IgD-negative memory B cell (primary cell): ENCODE measurements around the gene DLGAP3. TPM values are rescaled to one million over a fixed set of nuclear protein-coding genes. Genes with fewer than 3 reads are reported as not detected.
"Not testable (repeated sequence)": the region's sequence is repeated elsewhere in the genome, so short reads cannot be mapped to it uniquely, and the experiment has no call there.

Experiments used
- H3K27ac Mint-ChIP-seq, 3 donors: one replicate each; pipeline ENCODE4 v1.8.0; 2020 to 2022; ENCODE audit warnings: mild to moderate bottlenecking in 3 of 3, mixed read lengths in 3 of 3, moderate library complexity in 1 of 3
- H3K27me3 Mint-ChIP-seq: one replicate; pipeline ENCODE4 v1.8.0; 2021; ENCODE audit warnings: mixed read lengths
- H3K36me3 Mint-ChIP-seq: one replicate; pipeline ENCODE4 v1.8.0; 2020; ENCODE audit warnings: mild to moderate bottlenecking, mixed read lengths
- H3K4me1 Mint-ChIP-seq, 3 donors: one replicate each; pipeline ENCODE4 v1.8.0; 2020 to 2022; ENCODE audit warnings: mixed read lengths in 3 of 3, mild to moderate bottlenecking in 1 of 3
- H3K4me3 Mint-ChIP-seq, 4 donors: one replicate each; pipeline ENCODE4 v1.8.0; 2020 to 2022; ENCODE audit warnings: mild to moderate bottlenecking in 4 of 4, mixed read lengths in 4 of 4, moderate library complexity in 3 of 4
- H3K9me3 Mint-ChIP-seq, 3 donors: one replicate each; pipeline ENCODE4 v1.8.0; 2020 to 2021; ENCODE audit warnings: mixed read lengths in 3 of 3, mild to moderate bottlenecking in 1 of 3
- polyA plus RNA-seq: library from polyadenylated mRNA; unstranded; fragments of 300-500 nt; fragmentation: Illumina TruSeq; gene quantifications from one replicate; pipeline ENCODE4 v1.2.3, GENCODE V29; 2021

DLGAP3 gene
- polyA plus RNA-seq, 1 donor from 2014 or later = 0.33 TPM

DNA sequence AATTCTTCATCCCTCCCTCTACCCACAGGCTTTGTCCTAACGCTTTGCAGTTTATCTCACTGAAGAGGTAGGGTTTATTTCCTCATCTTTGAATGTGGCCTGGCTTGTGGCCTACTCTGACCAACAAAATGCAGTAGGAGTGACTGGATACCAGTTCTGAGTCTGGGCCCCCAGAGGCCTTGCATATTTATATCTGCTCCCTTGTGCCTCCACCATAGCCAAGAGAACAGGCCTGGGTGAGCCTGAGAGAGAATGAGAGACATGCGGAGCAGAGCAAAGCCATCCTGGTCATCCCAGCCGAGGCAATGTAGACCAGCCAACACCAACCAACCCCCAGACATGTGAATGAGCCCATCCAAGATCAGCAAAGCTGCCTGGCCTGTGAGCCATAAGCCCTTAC, 100.2 kb downstream of the DLGAP3 start:
- H3K36me3 Mint-ChIP-seq = peaks cover 5% of the 10 kb centered on the region
- H3K4me3 Mint-ChIP-seq = no peak overlapping the region
- no peak overlapping the region for H3K27ac Mint-ChIP-seq
- peaks cover 0 to 2% (median 1%) of the 10 kb centered on the region in 3 donors for H3K4me1 Mint-ChIP-seq
- no peaks in the 10 kb centered on the region for H3K27me3 Mint-ChIP-seq
- no peaks in the 10 kb centered on the region for H3K9me3 Mint-ChIP-seq

DNA sequence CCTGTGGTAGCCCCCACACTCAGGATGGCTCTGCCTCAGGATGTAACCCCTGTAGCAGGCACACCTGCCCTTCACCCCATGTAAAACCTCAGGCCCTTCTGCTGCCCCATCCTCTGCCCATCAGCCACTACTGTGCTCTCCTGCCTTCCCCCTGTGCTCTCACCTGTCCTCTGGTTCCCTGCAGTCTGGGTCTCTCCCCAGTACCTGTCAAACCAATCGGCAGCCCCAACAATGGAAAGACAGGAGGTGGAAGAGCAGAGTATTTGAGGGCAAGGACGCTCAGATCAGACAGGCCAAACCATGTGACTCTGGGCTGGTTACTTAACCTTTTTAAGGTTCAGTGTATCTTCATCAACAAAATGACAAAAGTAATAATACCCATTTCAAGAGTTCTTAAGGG, 100.8 kb downstream of the DLGAP3 start:
- Mint-ChIP-seq H3K36me3 (peaks cover 5% of the 10 kb centered on the region), H3K4me1 (peaks cover 0 to 2% (median 1%) of the 10 kb centered on the region in 3 donors), H3K4me3 (no peak overlapping the region), H3K27me3 (no peaks in the 10 kb centered on the region), H3K27ac (no peak overlapping the region), H3K9me3 (no peaks in the 10 kb centered on the region)

DNA sequence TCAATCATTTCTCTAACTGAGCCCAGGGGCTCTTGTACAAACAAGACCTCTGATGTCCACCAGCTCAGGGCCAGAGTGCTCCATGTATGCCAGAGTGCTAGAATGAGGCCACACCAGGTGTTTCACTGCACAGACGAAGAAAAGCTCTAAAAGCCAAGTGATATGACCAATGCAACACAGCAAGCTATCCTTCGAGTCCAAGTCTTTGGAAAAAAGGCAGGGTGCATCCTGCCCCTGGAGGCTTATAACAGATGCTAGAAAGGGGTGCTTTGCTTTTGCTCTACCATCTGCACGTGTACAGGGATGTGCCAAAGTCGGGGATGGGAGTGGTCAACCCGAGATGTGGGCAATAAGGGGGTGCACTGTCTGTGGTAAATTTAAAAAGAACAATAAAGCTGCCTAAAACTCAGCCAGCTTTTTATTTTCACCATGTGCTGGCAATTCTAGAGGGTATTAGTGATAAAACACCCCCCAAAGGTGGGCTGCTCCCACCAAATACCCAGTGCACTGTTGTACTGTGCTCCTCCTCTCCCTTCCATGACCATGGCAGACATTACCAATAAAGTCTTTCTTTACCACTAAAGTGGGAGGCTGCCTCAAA, 102.0 kb downstream of the DLGAP3 start:
- peaks cover 0 to 4% (median 1%) of the 10 kb centered on the region in 3 donors for H3K4me1 Mint-ChIP-seq
- no peak overlapping the region for H3K4me3 Mint-ChIP-seq
- peaks cover 3% of the 10 kb centered on the region for H3K36me3 Mint-ChIP-seq
- H3K9me3 Mint-ChIP-seq = no peaks in the 10 kb centered on the region
- no peaks in the 10 kb centered on the region for H3K27me3 Mint-ChIP-seq
- H3K27ac Mint-ChIP-seq = no peak overlapping the region

DNA sequence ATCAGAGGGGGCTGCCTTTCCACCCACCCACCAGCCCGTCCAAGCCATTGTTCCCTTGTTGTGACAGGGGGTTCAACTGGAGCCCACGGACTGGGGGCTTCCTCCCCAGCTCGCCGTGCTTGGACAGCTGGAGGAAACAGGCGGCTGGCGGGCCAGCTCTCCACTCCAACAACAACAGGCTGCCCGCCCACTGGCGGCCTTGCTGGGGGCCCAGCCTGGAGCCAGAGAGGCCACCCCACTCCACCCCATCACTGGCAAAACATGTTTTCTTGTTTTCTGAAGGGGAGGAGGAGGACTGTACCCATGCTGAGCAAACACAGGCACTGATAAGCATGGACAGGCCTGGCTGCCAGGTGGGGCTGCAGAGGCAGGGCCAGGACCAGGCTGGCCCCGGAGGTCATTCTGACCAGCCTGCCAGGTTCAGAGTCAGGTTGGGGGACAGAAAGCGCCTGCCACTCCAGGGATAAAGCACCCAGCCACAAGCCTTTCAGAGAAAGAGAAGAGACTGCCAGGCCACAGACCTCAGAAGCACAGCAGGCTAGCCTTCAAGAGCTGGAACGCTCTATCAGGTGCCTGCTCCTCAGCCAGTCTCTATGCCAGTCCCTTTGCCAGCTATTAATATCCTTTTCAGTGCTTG, 103.9 kb downstream of the DLGAP3 start:
- no peaks in the 10 kb centered on the region for H3K27me3 Mint-ChIP-seq
- H3K4me3 Mint-ChIP-seq = no peak overlapping the region
- H3K27ac Mint-ChIP-seq = no peak overlapping the region
- peaks cover 0 to 3% (median 3%) of the 10 kb centered on the region in 3 donors for H3K4me1 Mint-ChIP-seq
- peaks cover 2% of the 10 kb centered on the region for H3K36me3 Mint-ChIP-seq
- H3K9me3 Mint-ChIP-seq = no peaks in the 10 kb centered on the region

DNA sequence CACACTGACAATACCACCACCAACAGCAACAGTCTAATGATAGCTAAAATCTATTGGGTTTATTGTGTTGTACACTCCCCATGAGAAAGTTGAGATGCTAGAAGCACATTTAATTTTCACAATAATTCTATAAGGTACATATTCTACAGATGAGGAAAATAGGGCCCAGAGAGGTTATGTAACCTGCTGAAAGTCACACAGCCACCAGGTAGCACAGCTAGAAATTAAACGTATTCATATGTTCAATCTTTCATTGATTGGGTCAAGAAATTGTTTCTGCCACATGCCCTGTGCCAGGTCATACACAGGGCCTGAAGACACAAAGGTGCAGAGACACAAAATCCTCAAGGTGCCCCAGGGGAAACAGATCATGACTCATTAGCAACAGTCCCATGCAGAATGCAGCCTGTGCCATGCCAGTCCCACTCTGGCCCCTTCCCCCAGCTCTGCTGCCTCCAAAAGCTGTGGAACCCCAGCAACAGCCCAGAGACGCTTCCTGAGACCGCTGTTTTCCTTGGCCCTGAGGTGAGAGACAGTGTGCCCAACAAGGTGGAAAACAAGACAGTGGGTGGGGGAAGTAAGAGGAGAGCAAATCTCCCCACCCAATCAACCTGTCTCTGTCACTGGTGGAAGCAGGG, 104.5 kb downstream of the DLGAP3 start:
- Mint-ChIP-seq H3K36me3 (peaks cover 2% of the 10 kb centered on the region), H3K27ac (no peak overlapping the region), H3K4me3 (no peak overlapping the region), H3K27me3 (no peaks in the 10 kb centered on the region), H3K9me3 (no peaks in the 10 kb centered on the region), H3K4me1 (peaks cover 0 to 3% (median 3%) of the 10 kb centered on the region in 3 donors)

DNA sequence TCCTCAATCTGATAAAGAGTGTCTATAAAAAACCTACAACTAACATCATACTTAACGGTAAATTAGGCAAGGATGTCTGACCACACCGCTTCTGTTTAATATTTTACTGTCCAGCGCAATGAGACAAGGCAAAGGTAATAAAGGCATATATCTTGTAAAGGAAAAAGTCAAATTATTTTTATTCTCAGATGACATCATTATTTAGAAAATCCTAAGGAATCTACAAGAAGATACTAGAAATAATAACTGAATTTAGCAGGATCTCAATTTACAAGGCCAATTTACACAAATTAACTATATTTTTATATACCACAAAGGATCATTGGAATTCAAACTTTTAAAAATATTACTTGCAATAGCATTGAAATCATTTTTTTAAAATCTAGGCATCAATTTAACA, 107.2 kb downstream of the DLGAP3 start:
- Mint-ChIP-seq H3K4me1 (peaks cover 0 to 5% (median 3%) of the 10 kb centered on the region in 3 donors), H3K27ac (no peak overlapping the region), H3K9me3 (no peaks in the 10 kb centered on the region)

DNA sequence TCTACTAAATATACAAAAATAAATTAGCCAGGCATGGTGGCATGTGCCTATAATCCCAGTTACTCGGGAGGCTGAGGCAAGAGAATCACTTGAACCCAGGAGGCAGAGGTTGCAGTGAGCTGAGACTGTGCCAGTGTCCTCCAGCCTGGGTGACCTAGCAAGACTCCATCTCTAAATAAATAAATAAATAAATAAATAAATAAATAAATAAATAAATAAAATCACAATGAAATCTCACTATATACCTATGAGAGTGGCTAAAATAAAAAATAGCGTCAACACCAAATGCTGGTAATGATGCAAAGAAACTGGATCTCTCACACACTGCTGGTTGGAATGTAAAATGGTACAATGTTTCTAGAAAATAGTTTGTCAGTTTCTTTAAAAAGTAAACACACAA, 110.6 kb downstream of the DLGAP3 start:
- H3K27me3 Mint-ChIP-seq, H3K9me3 Mint-ChIP-seq, H3K27ac Mint-ChIP-seq, H3K36me3 Mint-ChIP-seq, H3K4me3 Mint-ChIP-seq, H3K4me1 Mint-ChIP-seq: not testable (repeated sequence)

More for the DNA sequence above, 107.2 kb downstream of the DLGAP3 start:
- Mint-ChIP-seq H3K4me3 (no peak overlapping the region), H3K27me3 (no peaks in the 10 kb centered on the region), H3K36me3 (peaks cover 2% of the 10 kb centered on the region)

DNA sequence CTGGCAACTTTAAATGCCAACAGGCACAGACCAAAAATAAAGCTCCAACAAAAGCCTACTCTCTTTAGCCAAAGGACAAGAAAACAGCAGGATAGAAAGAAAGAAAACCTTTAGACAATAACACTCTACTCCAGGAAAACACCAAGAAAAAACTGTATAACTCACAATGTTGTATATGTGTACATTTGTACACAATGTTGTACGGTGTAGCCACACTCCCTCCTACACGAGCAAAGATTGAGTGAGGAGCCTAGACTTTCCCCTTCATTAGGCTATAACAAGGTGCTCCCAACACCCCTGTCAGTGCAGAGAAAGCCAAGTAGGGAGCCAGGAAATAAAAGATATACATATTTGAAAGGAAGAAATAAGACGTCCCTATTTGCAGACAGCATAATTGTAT, 112.7 kb downstream of the DLGAP3 start:
- Mint-ChIP-seq H3K9me3 (no peaks in the 10 kb centered on the region), H3K27ac (no peak overlapping the region), H3K27me3 (no peaks in the 10 kb centered on the region), H3K36me3 (peaks cover 2% of the 10 kb centered on the region), H3K4me1 (peaks cover 0 to 4% (median 0%) of the 10 kb centered on the region in 3 donors), H3K4me3 (no peak overlapping the region)

DNA sequence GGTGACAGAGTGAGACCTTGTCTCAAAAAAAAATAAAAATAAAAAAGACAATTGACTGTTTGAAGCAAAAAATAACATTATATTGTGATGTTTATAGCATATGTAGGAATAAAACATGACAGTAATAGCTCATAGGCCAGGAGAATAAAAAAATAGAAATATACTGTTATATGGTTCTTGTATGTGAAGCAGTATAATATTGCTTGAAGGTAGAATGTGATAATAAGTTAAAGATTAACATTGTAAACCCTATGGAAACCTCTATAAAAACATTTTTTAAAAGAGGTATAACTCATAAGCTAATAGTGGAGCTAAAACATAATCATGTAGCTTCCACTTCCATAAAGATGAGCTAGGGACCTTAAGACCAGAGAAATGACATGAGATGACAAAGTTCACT, 113.1 kb downstream of the DLGAP3 start:
- no peaks in the 10 kb centered on the region for H3K27me3 Mint-ChIP-seq
- H3K4me1 Mint-ChIP-seq = peaks cover 0 to 4% (median 0%) of the 10 kb centered on the region in 3 donors
- no peak overlapping the region for H3K4me3 Mint-ChIP-seq
- H3K27ac Mint-ChIP-seq = no peak overlapping the region
- no peaks in the 10 kb centered on the region for H3K9me3 Mint-ChIP-seq
- peaks cover 2% of the 10 kb centered on the region for H3K36me3 Mint-ChIP-seq

Other genes with a start within 250 kb of the DLGAP3 start
- gene GJB5, start 174.6 kb downstream of the DLGAP3 start, polyA plus RNA-seq = not detected
- not detected for gene GJB4, start 169.9 kb downstream of the DLGAP3 start, polyA plus RNA-seq
- gene GJB3, start 148.4 kb downstream of the DLGAP3 start, polyA plus RNA-seq = not detected
- not detected for gene GJA4, start 136.7 kb downstream of the DLGAP3 start, polyA plus RNA-seq
- 73.4 TPM for gene SMIM12, start 69.9 kb downstream of the DLGAP3 start, polyA plus RNA-seq
- 70.7 TPM for gene TMEM35B, start 55.7 kb upstream of the DLGAP3 start, polyA plus RNA-seq
- gene ZMYM6, start 102.3 kb upstream of the DLGAP3 start, polyA plus RNA-seq = 11.3 TPM
- gene ZMYM1, start 149.7 kb upstream of the DLGAP3 start, polyA plus RNA-seq = 17.2 TPM